HG02840 (cell line): ENCODE measurements around the gene SESN3.
"Not testable (repeated sequence)": the region's sequence is repeated elsewhere in the genome, so short reads cannot be mapped to it uniquely, and the experiment has no call there.

Source experiments
- ATAC-seq: cut with Tn5 transposase; IDR thresholded peaks from one replicate; pipeline ENCODE4 v1.9.1; 2021; ENCODE audit warnings: mild to moderate bottlenecking, moderate library complexity, moderate number of reproducible peaks; ENCODE audit not compliant: unreplicated experiment, low FRiP score

The SESN3 gene

GRCh38 chr11:95231127-95231880 is at the start of gene SESN3:
TSS of gene SESN3 (minus strand) at chr11:95231202. CDS start at chr11:95230860, 342 bp downstream.
- ATAC-seq, result peak; percentile 97

- no peak for ATAC-seq
Measured at GRCh38 chr11:95279921-95280868, 49.2 kb upstream of the SESN3 start.

- no peak for ATAC-seq
Measured at GRCh38 chr11:95277868-95278267, 46.9 kb upstream of the SESN3 start.

GRCh38 chr11:95276139-95276538 is 45.1 kb upstream of the SESN3 start:
- no peak for ATAC-seq

- not testable (repeated sequence) for ATAC-seq
Measured at GRCh38 chr11:95273618-95274017, 42.6 kb upstream of the SESN3 start.

GRCh38 chr11:95269036-95269819 is 38.2 kb upstream of the SESN3 start:
- ATAC-seq, result no peak

GRCh38 chr11:95268391-95268790 is 37.4 kb upstream of the SESN3 start:
- no peak for ATAC-seq

- ATAC-seq, result no peak
Measured at GRCh38 chr11:95267601-95268213, 36.7 kb upstream of the SESN3 start.

GRCh38 chr11:95266751-95267374 is 35.9 kb upstream of the SESN3 start:
- no peak for ATAC-seq

- ATAC-seq, result no peak
Measured at GRCh38 chr11:95264881-95265280, 33.9 kb upstream of the SESN3 start.

GRCh38 chr11:95262994-95263765 is 32.2 kb upstream of the SESN3 start:
- ATAC-seq, result no peak

- ATAC-seq, result no peak
Measured at GRCh38 chr11:95257456-95257971, 26.5 kb upstream of the SESN3 start.

- no peak for ATAC-seq
Measured at GRCh38 chr11:95256321-95256779, 25.3 kb upstream of the SESN3 start.

GRCh38 chr11:95255251-95256145 is 24.5 kb upstream of the SESN3 start:
- no peak for ATAC-seq

- ATAC-seq, result peak; percentile 18
Measured at GRCh38 chr11:95254716-95255115, 23.7 kb upstream of the SESN3 start.

- ATAC-seq, result peak; percentile 96
Measured at GRCh38 chr11:95254131-95254704, 23.2 kb upstream of the SESN3 start.

- ATAC-seq, result no peak
Measured at GRCh38 chr11:95253141-95253540, 22.1 kb upstream of the SESN3 start.
